KMS-11 (cell line): Measurements from ENCODE around the gene CRHBP.
"Not testable (repeated sequence)": the region's sequence is repeated elsewhere in the genome, so short reads cannot be mapped to it uniquely, and the experiment has no call there.

ENCODE experiments used
- H2AFZ ChIP-seq: fragments of 200-600 bp; sonication (generic); 2 replicates; pipeline ENCODE4 v1.6.1; 2016; ENCODE audit warnings: antibody characterized with exemption, mixed run types, low read depth
- H3K27ac ChIP-seq: fragments of 200-600 bp; sonication (generic); 2 replicates; pipeline ENCODE4 v1.6.1; 2016; ENCODE audit warnings: mild to moderate bottlenecking, mixed run types
- H3K27me3 ChIP-seq: fragments of 200-600 bp; sonication (generic); 2 replicates; pipeline ENCODE4 v1.6.1; 2017; ENCODE audit warnings: mild to moderate bottlenecking, low read depth, mixed run types, moderate library complexity; ENCODE audit not compliant: insufficient read depth
- H3K36me3 ChIP-seq: fragments of 200-600 bp; sonication (generic); 2 replicates; pipeline ENCODE4 v1.6.1; 2017; ENCODE audit warnings: mild to moderate bottlenecking, mixed run types; ENCODE audit not compliant: insufficient read depth
- H3K4me1 ChIP-seq: fragments of 200-600 bp; sonication (generic); 2 replicates; pipeline ENCODE4 v1.6.1; 2016; ENCODE audit warnings: mild to moderate bottlenecking, low read depth, mixed run types; ENCODE audit not compliant: poor library complexity, severe bottlenecking
- H3K4me2 ChIP-seq: fragments of 200-600 bp; sonication (generic); 2 replicates; pipeline ENCODE4 v1.7.0; 2016; ENCODE audit warnings: mild to moderate bottlenecking, mixed run types
- H3K4me3 ChIP-seq: fragments of 200-600 bp; sonication (generic); IDR thresholded peaks from 2 replicates; pipeline ENCODE4 v1.6.1; 2017; ENCODE audit warnings: low read depth, low read length, mixed read lengths; ENCODE audit not compliant: insufficient read depth
- H3K79me2 ChIP-seq: fragments of 200-600 bp; sonication (generic); 2 replicates; pipeline ENCODE4 v1.6.1; 2016; ENCODE audit warnings: low read depth, mixed run types; ENCODE audit not compliant: insufficient read depth
- H3K9ac ChIP-seq: fragments of 200-600 bp; sonication (generic); 2 replicates; pipeline ENCODE4 v1.6.1; 2016; ENCODE audit warnings: mild to moderate bottlenecking, mixed run types
- H4K20me1 ChIP-seq: fragments of 200-600 bp; sonication (generic); 2 replicates; pipeline ENCODE4 v1.6.1; 2016; ENCODE audit warnings: mild to moderate bottlenecking, mixed run types; ENCODE audit not compliant: insufficient read depth
- CTCF ChIP-seq: fragments of 200-600 bp; sonication (generic); conservative IDR thresholded peaks from 2 replicates; pipeline ENCODE4 v1.6.1; 2017; ENCODE audit warnings: low read depth, mild to moderate bottlenecking, antibody characterized with exemption, low read length, moderate library complexity, mixed read lengths

The CRHBP gene

GRCh38 chr5:76990899-76991459 is 38.1 kb downstream of the CRHBP start:
- no peak overlapping the region for H3K27ac ChIP-seq
- no peak overlapping the region for H3K4me2 ChIP-seq
- H3K79me2 ChIP-seq: no peaks in the 10 kb centered on the region
- no peaks in the 10 kb centered on the region for H4K20me1 ChIP-seq
- H3K9ac ChIP-seq: no peak overlapping the region
- no peak overlapping the region for H2AFZ ChIP-seq
- no peaks in the 10 kb centered on the region for H3K4me1 ChIP-seq
- TF ChIP-seq CTCF: no peak
- H3K27me3 ChIP-seq: no peaks in the 10 kb centered on the region
- no peak overlapping the region for H3K4me3 ChIP-seq
- H3K36me3 ChIP-seq: no peaks in the 10 kb centered on the region

- not testable (repeated sequence) for H3K9ac ChIP-seq, H2AFZ ChIP-seq, H3K4me3 ChIP-seq, H3K36me3 ChIP-seq, H3K4me2 ChIP-seq, H3K27me3 ChIP-seq, H4K20me1 ChIP-seq, H3K79me2 ChIP-seq, H3K4me1 ChIP-seq, H3K27ac ChIP-seq
Observed at GRCh38 chr5:76993436-76993835, 40.6 kb downstream of the CRHBP start.

- Histone ChIP-seq H3K27me3 (no peaks in the 10 kb centered on the region), H4K20me1 (no peaks in the 10 kb centered on the region), H3K27ac (no peak overlapping the region), H3K36me3 (no peaks in the 10 kb centered on the region), H3K4me3 (no peak overlapping the region), H2AFZ (no peak overlapping the region), H3K4me1 (no peaks in the 10 kb centered on the region), H3K9ac (no peak overlapping the region), H3K79me2 (no peaks in the 10 kb centered on the region), H3K4me2 (no peak overlapping the region)
- no peak for TF ChIP-seq CTCF
Observed at GRCh38 chr5:76994337-76994736, 41.5 kb downstream of the CRHBP start.

- not testable (repeated sequence) for H3K4me2 ChIP-seq, H4K20me1 ChIP-seq, H3K4me3 ChIP-seq, H2AFZ ChIP-seq, H3K4me1 ChIP-seq, H3K27me3 ChIP-seq, H3K79me2 ChIP-seq, H3K36me3 ChIP-seq, H3K27ac ChIP-seq, H3K9ac ChIP-seq
Observed at GRCh38 chr5:76998251-76998650, 45.4 kb downstream of the CRHBP start.

GRCh38 chr5:76999451-76999850 is 46.6 kb downstream of the CRHBP start:
- Histone ChIP-seq H2AFZ (no peak overlapping the region), H3K4me2 (no peak overlapping the region), H3K9ac (no peak overlapping the region), H4K20me1 (no peaks in the 10 kb centered on the region), H3K4me1 (no peaks in the 10 kb centered on the region), H3K27ac (no peak overlapping the region), H3K36me3 (no peaks in the 10 kb centered on the region), H3K4me3 (no peak overlapping the region), H3K79me2 (no peaks in the 10 kb centered on the region), H3K27me3 (no peaks in the 10 kb centered on the region)
- no peak for TF ChIP-seq CTCF
